Measurements from ENCODE around the gene DGKG. TPM values are rescaled to one million over a fixed set of nuclear protein-coding genes. Genes with fewer than 3 reads are reported as not detected.
A peak's percentile ranks its signal among the peaks of the same experiment; 100 is the strongest.

The DGKG gene
- polyA plus RNA-seq, 1 of the 3 experiments (the other 2 are of a cell fraction): 0.12 TPM

- no peaks in the 10 kb centered on the region for H3K79me2 ChIP-seq (ENCODE audit: insufficient read depth)
- no peaks in the 10 kb centered on the region for H3K9me3 ChIP-seq
- peak overlapping the region; percentile 71; the same call in 1 of the 2 replicates for H3K4me2 ChIP-seq
- H3K27ac ChIP-seq (ENCODE audit: low read depth in 2 of 2, low read length in 1 of 2): no peak overlapping the region
- peak overlapping the region in 1 of 2 experiments; percentile 47; a peak in 2 of 4 replicates for H3K4me3 ChIP-seq (ENCODE audit: low read depth in 2 of 2, low read length in 1 of 2)
- no peaks in the 10 kb centered on the region for H3F3A ChIP-seq (replicated peaks; ENCODE audit: insufficient read depth)
- TF ChIP-seq CHD2 (IDR thresholded peaks at IDR 0.05; ENCODE audit: low read length, partially characterized antibody): no peak
- TF ChIP-seq POLR2AphosphoS5 (IDR thresholded peaks at IDR 0.05; ENCODE audit: low read depth, low read length): no peak
- TF ChIP-seq, protein P1, sequence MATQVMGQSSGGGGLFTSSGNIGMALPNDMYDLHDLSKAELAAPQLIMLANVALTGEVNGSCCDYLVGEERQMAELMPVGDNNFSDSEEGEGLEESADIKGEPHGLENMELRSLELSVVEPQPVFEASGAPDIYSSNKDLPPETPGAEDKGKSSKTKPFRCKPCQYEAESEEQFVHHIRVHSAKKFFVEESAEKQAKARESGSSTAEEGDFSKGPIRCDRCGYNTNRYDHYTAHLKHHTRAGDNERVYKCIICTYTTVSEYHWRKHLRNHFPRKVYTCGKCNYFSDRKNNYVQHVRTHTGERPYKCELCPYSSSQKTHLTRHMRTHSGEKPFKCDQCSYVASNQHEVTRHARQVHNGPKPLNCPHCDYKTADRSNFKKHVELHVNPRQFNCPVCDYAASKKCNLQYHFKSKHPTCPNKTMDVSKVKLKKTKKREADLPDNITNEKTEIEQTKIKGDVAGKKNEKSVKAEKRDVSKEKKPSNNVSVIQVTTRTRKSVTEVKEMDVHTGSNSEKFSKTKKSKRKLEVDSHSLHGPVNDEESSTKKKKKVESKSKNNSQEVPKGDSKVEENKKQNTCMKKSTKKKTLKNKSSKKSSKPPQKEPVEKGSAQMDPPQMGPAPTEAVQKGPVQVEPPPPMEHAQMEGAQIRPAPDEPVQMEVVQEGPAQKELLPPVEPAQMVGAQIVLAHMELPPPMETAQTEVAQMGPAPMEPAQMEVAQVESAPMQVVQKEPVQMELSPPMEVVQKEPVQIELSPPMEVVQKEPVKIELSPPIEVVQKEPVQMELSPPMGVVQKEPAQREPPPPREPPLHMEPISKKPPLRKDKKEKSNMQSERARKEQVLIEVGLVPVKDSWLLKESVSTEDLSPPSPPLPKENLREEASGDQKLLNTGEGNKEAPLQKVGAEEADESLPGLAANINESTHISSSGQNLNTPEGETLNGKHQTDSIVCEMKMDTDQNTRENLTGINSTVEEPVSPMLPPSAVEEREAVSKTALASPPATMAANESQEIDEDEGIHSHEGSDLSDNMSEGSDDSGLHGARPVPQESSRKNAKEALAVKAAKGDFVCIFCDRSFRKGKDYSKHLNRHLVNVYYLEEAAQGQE (IDR thresholded peaks at IDR 0.05; ENCODE audit: low read depth, low read length): no peak
- TF ChIP-seq RCOR1 (IDR thresholded peaks at IDR 0.05; ENCODE audit: low read length): no peak
- TF ChIP-seq, protein P2, sequence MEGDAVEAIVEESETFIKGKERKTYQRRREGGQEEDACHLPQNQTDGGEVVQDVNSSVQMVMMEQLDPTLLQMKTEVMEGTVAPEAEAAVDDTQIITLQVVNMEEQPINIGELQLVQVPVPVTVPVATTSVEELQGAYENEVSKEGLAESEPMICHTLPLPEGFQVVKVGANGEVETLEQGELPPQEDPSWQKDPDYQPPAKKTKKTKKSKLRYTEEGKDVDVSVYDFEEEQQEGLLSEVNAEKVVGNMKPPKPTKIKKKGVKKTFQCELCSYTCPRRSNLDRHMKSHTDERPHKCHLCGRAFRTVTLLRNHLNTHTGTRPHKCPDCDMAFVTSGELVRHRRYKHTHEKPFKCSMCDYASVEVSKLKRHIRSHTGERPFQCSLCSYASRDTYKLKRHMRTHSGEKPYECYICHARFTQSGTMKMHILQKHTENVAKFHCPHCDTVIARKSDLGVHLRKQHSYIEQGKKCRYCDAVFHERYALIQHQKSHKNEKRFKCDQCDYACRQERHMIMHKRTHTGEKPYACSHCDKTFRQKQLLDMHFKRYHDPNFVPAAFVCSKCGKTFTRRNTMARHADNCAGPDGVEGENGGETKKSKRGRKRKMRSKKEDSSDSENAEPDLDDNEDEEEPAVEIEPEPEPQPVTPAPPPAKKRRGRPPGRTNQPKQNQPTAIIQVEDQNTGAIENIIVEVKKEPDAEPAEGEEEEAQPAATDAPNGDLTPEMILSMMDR (IDR thresholded peaks at IDR 0.05): no peak
- no peak for TF ChIP-seq MEF2A (IDR thresholded peaks at IDR 0.05; ENCODE audit: borderline replicate concordance, low read depth)
- TF ChIP-seq EP300 (IDR thresholded peaks at IDR 0.05; ENCODE audit: borderline replicate concordance in 1 of 2, low read depth in 1 of 2, low read length in 1 of 2): no peak
- no peak for TF ChIP-seq GATA2 (CRISPR knock-in tag; IDR thresholded peaks at IDR 0.05)
- TF ChIP-seq ZBTB33 (IDR thresholded peaks at IDR 0.05; ENCODE audit: borderline replicate concordance, low read depth): no peak
- TF ChIP-seq SIN3A (IDR thresholded peaks at IDR 0.05; ENCODE audit: borderline replicate concordance, low read depth, low read length): no peak
- no peak for TF ChIP-seq MAX (IDR thresholded peaks at IDR 0.05; ENCODE audit: low read depth)
- no peak for TF ChIP-seq GABPA (IDR thresholded peaks at IDR 0.05; ENCODE audit: low read depth)
- TF ChIP-seq RAD21 (IDR thresholded peaks at IDR 0.05; ENCODE audit: low read length): no peak
- TF ChIP-seq, protein P3, sequence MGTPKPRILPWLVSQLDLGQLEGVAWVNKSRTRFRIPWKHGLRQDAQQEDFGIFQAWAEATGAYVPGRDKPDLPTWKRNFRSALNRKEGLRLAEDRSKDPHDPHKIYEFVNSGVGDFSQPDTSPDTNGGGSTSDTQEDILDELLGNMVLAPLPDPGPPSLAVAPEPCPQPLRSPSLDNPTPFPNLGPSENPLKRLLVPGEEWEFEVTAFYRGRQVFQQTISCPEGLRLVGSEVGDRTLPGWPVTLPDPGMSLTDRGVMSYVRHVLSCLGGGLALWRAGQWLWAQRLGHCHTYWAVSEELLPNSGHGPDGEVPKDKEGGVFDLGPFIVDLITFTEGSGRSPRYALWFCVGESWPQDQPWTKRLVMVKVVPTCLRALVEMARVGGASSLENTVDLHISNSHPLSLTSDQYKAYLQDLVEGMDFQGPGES (IDR thresholded peaks at IDR 0.05; ENCODE audit: low read depth, low read length): no peak
- no peak for TF ChIP-seq JUND (IDR thresholded peaks at IDR 0.05)
- no peak for TF ChIP-seq MXI1 (IDR thresholded peaks at IDR 0.05; ENCODE audit: low read depth, low read length)
- no peak for TF ChIP-seq SMC3 (IDR thresholded peaks at IDR 0.05; ENCODE audit: low read depth, low read length)
- TF ChIP-seq ELF1 (IDR thresholded peaks at IDR 0.05): no peak
- WGBS (ENCODE audit: low lambda C conversion rate): 5% methylated on average over 17 of the region's 26 CpGs
- no peak overlapping the region for H3K9ac ChIP-seq
- H3K36me3 ChIP-seq (replicated peaks in 1 of 2; ENCODE audit: control insufficient read depth in 1 of 2, insufficient read depth in 2 of 2, low read length in 1 of 2): no peaks in the 10 kb centered on the region
- peaks cover 0 to 14% of the 10 kb centered on the region in 2 experiments; a peak in 1 of 4 replicates for H3K4me1 ChIP-seq (ENCODE audit: control insufficient read depth in 1 of 2, insufficient read depth in 2 of 2, low read depth in 1 of 2, low read length in 1 of 2)
- H3K9me2 ChIP-seq: no peaks in the 10 kb centered on the region
- no peaks in the 10 kb centered on the region for H4K20me1 ChIP-seq (ENCODE audit: insufficient read depth)
- H3K27me3 ChIP-seq (ENCODE audit: insufficient read depth): peaks cover 50% of the 10 kb centered on the region
- ChIA-PET POLR2A (no interaction called here), CTCF (no interaction called here)
- H2AFZ ChIP-seq (ENCODE audit: low read depth): no peak overlapping the region
- no peak for DNase-seq
Observed at GRCh38 chr3:186361246-186361761, 730 bp downstream of the DGKG start.
